GM12892 (cell line): ENCODE data around the gene ADM2.

Experiments
- POLR2A ChIP-seq: IDR thresholded peaks from 2 replicates; pipeline ENCODE4 v1.6.1; 2011; ENCODE audit warnings: low read depth, low read length, control low read depth
- POLR2AphosphoS5 ChIP-seq: IDR thresholded peaks from 2 replicates; pipeline ENCODE4 v1.6.1; 2011; ENCODE audit warnings: low read depth, low read length, control low read depth
- TAF1 ChIP-seq: IDR thresholded peaks from 2 replicates; pipeline ENCODE4 v1.6.1; 2011; ENCODE audit warnings: low read depth, mild to moderate bottlenecking, control low read depth, low read length, borderline replicate concordance

DNA sequence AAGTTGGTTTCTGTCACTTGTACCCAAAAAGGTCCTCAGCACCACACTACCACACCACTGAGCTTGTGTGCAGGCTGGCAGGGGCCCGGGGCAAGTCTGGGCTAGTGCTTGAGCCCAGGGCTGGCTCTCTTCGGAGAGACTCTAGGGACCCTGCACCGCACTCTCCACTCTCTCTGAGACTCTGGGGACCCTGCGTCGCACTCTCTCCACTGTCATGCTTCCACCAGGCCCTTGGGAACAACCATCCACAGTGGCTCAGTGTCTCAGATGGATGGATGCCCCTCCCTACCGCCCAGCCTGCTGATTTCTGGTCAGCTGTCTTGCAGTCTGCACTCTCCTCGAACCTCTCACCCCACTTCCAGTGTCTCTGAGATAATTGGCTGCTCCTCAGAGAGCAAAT is 4.5 kb upstream of the ADM2 start:
- TF ChIP-seq POLR2A (no peak), POLR2AphosphoS5 (no peak), TAF1 (no peak)
